Superior temporal gyrus (tissue), 1 donor: ENCODE data around the gene BCR.
"Not testable (repeated sequence)": the region's sequence is repeated elsewhere in the genome, so short reads cannot be mapped to it uniquely, and the experiment has no call there.

Experiments used
- DNase-seq: peaks from one replicate; pipeline ENCODE4 v3.0.0-alpha.2; 2016; ENCODE audit errors: extremely low spot score

The BCR gene

DNA sequence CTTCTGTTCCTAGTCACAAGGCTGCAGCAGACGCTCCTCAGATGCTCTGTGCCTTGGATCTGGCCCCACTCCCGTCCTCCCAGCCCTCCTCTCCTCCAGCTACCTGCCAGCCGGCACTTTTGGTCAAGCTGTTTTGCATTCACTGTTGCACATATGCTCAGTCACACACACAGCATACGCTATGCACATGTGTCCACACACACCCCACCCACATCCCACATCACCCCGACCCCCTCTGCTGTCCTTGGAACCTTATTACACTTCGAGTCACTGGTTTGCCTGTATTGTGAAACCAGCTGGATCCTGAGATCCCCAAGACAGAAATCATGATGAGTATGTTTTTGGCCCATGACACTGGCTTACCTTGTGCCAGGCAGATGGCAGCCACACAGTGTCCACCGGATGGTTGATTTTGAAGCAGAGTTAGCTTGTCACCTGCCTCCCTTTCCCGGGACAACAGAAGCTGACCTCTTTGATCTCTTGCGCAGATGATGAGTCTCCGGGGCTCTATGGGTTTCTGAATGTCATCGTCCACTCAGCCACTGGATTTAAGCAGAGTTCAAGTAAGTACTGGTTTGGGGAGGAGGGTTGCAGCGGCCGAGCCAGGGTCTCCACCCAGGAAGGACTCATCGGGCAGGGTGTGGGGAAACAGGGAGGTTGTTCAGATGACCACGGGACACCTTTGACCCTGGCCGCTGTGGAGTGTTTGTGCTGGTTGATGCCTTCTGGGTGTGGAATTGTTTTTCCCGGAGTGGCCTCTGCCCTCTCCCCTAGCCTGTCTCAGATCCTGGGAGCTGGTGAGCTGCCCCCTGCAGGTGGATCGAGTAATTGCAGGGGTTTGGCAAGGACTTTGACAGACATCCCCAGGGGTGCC, 109.8 kb downstream of the BCR start:
- peak; percentile 57 for DNase-seq

DNA sequence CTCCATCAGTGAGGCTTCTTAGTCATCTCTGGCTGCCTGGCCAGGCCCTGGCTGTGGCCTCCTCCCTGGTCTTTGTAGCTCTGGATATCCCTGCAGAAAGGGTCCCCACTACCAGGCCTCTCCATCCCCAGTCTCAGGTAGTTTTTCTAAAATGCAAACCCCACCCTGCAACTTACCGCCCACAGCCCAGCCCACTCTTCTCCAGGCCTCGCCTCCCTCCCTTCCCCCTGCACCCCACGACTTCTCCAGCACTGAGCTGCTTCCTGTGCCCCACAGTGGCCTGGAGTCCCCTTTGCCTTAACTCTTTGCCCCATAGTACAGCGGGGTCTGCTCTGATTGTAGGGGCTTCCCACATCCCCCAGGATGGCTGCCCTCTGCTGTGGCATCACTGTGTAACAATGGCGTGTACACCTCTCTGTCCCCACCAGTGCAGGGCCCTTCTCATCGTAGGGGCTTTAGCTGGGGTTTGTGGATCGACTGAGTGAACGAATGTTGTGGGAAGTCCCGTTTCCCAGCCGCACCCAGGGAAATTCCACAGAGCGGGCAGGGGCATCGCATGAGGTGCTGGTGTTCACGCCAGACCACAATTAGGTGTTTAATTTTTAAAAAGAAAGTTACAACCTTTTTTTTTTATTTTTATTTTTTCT, 111.6 kb downstream of the BCR start:
- DNase-seq: no peak

DNA sequence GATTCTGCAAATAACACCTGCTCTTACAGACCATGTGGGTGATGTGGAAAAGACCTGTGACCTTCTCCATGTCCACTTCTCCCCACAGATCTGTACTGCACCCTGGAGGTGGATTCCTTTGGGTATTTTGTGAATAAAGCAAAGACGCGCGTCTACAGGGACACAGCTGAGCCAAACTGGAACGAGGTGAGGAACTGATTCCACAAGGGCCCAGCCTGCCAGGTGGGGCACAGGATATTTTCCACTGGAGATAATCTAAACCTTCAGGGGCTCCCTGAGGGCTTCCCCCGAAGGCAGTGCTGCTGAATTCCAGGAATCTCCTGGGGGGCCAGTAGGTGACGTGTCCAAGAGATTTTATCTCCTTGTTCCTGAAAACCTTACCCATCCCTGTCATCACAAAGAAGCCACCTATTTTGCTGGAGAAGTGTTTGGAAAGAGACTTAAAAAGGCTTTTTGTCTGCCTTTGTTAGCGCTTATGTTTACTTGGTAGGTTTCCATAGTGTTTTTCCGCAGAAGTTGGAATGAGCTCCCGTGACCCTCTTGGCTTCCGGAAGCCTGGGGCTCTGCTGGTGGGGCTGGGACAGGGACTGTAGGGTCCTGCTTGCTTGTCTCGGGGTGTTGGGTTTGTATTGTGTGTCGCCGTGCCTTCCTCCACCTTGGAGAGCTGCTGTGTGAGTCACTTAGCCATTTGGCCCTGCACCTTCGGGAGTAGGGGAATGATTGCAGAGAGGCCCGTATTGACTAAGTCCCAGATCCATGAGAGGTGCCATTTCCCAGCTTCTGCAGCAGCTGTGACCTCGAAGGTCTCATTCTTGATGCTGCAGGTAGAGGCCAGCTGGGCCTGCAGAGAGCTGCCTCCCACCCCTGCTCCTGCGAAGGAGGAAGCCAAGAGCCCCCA, 112.4 kb downstream of the BCR start:
- no peak for DNase-seq

DNA sequence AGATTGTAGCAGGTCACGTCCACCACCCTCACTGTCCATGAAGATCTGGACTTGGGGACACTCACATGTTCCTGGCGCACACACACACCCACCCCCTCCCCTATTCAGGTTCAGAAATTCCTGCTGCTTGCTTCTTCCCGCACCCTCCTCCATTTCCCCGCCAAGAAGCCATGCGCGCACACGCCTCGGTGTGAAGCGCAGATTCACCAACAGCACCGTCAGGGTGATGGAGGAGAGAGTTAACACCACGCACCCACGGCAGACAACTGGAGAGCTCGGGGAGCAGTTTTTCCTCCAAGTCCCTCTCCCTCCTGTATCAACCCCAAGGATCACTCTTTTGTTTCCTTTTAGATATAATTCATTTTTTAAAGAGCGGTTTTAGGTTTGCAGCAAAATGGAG, 113.4 kb downstream of the BCR start:
- no peak for DNase-seq

DNA sequence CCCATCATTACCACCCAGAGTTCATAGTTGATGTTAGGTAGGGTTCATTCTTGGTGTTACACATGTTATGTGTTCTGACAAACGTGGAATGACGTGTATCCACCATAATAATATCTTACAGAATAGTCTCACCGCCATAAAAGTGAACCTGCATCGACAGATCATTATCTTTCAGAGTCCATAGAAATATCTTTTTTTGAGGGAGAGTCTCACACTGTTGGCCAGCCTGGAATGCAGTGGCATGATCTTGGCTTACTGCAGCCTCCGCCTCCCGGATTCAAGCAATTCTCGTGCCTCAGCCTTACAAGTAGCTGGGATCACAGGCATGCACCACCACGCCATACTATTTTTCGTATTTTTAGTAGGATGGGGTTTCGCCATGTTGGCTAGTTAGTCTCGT, 113.9 kb downstream of the BCR start:
- no peak for DNase-seq

DNA sequence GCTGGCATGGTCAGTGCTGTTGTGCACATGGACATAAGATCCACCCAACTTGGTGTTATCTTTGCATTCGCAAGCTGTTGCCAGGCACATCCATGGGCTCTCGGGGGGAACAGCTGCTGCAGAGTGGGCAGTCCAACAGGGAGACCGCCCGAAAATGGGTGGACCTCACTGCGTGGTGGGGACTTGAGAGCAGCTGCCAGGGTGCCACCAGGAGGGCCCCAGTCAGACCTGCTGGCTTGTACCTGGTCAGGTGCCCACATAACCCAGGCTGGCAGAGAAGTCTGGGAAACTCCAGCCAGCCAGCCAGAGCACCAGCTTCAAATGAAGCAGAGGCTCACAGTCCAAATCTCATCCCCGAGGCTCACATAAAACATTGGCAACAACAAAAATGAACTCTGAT, 120.2 kb downstream of the BCR start:
- DNase-seq: no peak

DNA sequence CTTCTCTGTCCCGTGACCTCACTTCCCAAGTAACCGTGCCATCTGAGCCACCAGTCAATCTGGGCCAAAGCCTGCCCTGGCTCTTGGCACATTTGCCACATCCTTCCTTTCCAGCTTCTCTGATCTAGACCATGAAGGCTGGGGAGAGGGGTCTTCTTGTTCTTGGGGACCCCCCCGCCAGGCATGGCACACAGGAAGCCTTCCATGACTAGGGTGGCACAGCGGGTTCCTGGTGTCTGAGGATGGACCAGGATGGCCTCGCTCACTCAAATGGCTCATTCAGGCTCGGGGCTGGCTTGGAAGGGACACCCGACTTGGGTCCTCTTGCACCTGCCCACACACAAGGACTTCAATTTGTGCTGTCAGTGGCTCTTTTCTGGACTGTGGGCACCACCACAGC, 121.3 kb downstream of the BCR start:
- no peak for DNase-seq

DNA sequence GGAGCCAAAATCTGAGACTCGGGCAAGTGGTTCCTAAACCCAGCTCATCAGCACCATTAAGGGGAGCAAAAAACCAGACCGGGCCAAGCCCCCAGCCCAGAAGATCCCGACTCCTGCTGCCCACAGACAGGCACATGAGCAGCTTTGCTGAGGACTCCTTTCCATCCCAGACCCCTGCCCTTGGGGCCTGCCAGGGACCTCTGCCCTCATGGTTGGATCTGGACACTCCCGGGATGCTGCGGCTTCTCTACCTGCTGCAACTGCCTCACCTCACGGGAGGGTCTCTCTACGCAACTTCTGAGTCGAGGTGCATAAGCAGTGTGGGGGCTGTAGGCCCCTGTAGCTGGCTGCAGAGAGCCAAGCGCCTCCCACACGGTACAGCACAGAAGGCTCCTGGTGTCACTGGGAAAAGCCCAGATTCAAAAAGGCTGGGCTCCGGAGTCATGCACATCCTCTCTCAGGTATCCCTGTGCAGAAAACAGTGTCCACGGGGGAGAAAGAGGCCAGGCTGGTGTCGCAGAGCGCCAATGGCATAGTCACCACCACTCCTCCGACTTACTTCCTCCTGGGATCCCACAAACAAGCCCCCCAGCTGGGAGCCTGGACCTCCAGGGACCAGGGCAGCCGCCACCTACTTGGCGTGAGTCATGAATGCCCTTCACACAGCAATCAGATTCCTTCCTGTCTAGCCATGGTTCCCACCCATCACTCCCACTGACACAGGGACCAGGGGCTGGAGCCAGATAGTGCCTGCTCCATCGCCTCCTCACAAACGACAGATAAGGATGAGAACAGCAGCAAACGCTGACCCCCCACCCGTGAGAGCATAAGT, 122.1 kb downstream of the BCR start:
- DNase-seq: no peak

DNA sequence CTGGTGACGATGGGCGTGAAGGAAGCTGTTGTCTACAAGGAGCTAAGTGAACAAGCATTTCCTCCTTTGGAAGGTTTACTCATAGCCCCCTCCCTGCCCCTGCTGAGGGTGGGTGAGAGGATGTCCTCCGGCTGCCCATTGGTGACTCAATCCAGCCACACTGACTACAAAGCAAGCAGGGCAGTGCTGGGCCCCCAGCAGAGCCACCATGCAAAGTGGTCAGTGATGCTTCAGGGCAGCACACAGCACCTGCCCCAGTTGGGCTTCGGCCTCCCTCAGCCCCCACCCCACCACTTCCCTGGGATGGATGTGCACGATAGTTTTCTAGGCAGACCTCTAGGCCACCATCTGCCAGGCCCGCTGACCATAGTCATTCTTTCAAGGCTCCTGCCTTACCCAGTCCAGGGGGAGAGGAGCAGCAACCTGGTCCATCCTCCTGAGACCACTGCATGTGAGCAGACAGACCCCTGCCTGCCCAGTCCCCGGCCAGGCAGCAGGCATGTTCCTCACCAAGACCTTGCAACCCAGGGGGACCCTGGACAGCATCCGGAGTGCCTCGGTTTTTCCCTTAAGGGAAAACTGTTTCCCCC, 125.1 kb downstream of the BCR start:
- no peak for DNase-seq

DNA sequence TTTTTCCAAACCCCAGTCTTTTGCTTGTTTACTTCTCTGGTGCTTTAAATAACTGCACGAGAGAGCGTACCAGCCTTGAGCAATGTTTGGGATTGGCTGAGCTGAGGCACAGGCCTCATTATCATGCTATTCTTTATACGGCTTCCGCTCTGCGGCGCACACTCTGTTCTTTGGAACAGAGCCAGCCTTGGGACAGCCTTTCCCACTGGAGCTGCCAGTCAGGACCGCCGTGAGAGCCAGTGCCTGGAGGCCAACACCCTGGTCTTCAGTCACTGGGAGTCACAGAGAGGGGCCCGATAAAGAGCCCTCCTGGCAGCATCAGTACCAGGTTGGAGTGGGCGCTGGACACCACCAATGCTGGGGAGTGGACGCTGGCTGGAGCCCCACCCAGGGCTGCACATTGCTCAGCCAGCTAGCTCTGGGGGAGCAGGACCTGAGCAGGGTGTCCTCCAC, 125.6 kb downstream of the BCR start:
- peak; percentile 96 for DNase-seq

DNA sequence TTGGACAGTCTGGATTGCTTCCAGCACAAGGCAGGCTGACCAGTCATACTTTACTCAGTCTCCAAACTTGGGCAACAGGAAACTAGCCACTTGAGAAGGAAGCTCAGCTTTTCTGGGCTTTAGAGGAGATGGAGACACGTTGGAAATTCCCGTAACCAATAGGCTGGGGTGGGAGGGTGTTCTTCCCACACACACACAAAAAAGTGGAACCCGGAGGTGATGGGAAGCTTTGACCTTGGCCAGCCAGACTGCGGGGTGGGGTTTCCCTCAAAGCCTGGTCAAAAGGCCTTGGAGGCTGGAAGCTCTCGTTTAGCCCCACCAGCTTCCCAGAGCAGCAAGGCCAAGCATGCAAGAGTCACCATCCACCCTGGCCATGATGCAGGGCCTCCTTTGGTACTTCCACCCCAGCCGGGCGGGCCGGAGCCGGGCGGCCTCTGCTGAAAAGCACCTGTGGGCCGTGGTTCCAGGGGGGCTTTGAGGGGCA, 126.2 kb downstream of the BCR start:
- DNase-seq: no peak

DNA sequence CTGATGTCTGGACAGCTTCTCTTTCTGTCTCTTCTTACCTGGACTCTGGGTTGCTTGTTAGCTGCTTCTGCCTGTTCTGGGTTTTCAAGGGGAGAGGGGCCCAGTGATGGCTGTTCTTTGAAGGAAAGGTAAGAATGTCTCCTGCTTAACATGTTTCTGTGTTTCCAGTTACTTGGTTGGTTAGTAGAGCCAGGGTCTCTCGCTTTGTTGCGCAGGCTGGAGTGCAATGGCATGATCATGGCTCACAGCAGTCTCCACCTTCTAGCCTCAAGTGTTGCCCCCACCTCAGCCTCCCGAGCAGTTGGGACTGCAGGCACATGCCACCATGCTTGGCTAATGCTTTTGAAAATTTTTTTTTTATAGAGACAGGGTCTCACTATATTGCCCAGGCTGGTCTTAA, 126.6 kb downstream of the BCR start:
- DNase-seq: no peak

DNA sequence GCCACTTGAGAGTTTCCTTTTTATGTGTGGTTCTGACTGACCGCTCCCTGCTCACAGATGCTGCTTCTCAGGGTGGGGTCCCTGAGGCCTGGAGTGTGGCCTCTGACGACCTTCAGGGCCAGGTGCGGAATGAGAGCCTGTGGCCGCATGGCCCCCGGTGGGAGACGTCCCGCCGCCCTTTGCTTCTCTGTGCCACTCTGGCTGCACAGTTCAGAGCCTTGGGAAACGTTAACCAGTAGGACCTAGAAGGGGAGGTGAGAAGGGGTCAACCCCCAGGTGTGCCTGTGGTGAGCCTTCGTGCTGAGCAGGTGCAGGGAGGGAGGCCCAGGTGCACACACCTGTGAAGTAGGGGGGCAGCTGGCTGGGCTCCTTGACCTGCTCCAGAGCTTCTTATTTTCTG, 127.2 kb downstream of the BCR start:
- DNase-seq: not testable (repeated sequence)

DNA sequence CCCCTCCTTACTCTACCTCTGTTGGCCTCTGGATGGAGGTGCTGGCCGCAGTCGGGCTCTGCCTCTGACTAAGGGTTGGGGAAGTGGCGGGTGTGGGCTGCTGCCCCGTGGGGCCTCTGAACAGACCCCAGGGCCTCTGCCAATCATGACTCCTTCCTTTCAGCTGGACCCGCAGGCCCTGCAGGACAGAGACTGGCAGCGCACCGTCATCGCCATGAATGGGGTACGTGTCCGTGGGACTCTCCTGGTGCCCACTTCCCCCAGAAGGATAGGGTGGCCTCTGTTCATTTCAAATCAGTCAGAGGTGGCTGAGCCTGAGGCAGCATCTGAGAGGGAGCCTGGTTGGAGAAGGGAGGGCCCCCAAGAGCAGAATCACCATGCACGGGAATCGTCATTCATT, 129.0 kb downstream of the BCR start:
- DNase-seq: not testable (repeated sequence)

DNA sequence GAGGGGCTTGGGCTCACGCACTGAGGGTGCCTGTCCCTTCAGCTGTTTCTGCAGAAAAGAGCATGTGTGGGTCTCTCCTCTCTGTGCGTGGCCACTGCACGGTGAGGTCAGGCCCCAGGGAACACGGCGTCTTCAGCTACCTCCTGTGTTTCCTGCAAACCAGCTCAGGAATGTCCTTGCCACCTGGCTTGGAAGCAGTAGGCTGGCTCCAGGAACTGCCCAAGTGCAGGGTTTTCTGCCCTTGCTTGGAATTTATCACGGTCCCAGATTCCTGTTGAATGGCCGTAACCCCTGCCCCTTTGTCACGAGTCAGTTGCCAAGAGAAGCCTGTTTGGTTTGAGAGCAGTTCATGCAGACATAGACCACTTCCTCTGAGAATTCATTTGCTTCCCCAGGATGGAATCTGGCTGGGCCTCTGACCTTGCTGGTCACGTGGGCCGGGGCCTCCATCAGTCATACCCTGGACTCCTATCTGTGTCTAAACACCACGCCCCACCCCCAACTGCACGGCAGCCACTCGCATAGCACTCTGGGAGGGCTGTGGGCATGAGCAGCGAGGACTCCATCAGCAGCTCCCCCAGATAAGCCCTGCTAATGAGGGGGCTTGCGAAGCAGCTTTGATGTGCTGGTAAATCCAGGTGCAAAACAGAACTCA, 130.3 kb downstream of the BCR start:
- DNase-seq: peak; percentile 1

DNA sequence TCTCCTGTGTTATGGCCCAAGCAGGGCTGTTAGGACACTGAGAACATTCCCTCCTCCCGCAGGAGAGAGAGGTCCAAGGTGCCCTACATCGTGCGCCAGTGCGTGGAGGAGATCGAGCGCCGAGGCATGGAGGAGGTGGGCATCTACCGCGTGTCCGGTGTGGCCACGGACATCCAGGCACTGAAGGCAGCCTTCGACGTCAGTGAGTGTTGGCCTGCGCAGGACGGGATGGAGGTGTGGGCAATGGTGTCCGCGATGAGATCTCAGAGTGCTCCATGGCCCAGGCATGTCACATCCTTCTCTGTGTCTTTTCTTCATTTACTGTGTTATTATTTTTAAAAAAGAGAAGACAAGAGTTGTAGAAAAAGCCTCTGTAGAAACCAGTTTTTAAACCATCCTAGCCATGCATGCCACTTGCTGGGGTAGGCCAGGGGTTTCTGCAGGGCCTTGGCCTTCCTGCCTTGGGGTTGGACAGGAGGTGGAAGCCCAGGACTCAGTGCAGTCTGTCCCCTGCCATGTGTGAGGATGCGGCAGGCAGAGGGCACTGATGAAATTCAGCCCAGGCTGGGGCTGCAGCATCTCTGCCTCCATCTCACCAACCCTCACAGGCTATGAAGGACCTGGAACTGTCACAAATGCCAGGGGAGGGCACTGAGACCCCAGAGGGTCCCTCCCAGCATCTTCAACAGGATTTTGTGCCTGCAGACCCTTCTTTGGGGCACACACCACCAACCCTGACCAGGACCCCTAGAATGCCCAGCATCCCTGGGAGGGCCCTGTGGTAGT, 131.5 kb downstream of the BCR start:
- peak; percentile 1 for DNase-seq

DNA sequence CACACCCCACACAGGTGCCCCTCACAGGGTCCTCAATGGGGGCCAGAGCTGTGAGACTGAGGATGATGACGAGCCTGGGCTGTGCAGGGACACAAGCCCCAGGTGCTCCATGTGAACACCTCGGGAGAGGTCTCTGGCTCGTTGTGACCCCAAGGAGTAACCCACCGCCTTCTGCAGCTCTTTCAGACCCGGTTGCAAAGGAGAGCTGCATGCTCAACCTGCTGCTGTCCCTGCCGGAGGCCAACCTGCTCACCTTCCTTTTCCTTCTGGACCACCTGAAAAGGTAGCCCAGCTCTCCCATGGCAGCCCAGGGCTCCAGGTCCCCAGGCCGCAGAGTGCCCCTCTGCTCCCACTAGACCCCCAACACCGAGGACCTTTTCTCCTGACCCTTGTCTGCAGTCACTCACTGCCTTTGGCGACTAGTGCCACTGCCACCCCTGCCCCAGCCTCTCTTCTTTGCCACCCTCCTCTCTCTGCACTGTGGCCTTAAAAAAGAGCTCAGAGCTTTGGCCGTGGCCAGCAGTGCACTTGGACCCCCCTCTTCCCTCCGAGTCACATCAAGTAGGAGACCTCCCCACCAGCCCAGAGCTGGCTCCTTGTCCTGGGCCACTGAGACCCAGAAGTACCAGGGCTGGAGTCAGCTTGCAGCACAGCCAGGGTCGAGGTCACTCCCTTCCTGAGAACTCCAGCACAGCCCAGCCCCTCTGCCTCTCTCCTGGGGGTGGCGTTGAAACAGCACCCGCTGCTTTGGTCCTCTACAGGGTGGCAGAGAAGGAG, 133.7 kb downstream of the BCR start:
- DNase-seq: no peak

DNA sequence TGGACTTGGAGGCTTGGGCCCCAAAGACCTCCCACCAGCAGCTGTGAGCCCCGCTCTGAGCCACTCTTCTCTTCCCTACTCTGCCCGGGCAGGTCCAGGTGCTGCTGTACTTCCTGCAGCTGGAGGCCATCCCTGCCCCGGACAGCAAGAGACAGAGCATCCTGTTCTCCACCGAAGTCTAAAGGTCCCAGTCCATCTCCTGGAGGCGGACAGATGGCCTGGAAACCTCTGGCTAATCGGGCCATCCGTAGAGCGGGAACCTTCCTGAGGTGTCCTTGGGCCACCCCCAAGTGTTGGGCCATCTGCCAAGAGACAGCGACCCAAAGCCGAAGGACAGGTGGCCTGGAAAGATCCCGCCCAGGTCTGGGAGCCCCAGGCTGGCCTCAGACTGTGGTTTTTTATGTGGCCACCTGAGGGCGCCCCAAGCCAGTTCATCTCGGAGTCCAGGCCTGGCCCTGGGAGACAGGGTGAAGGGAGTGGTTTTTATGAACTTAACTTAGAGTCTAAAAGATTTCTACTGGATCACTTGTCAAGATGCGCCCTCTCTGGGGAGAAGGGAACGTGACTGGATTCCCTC, 135.1 kb downstream of the BCR start:
- peak; percentile 75 for DNase-seq
